RKO (cell line): ENCODE data around the gene FBXW8.

Experiments used
- DNase-seq: peaks from one replicate; pipeline ENCODE4 v3.0.0-alpha.2; 2016; ENCODE audit warnings: low spot score

FBXW8 gene

GRCh38 chr12:117024961-117025480 lies 114.3 kb downstream of the FBXW8 start:
- no peak for DNase-seq

- peak; percentile 79 for DNase-seq
Observed at GRCh38 chr12:117025481-117026151, 114.9 kb downstream of the FBXW8 start.

- no peak for DNase-seq
Observed at GRCh38 chr12:117026343-117026742, 115.6 kb downstream of the FBXW8 start.

GRCh38 chr12:117026921-117027250 lies 116.1 kb downstream of the FBXW8 start:
- DNase-seq: no peak

GRCh38 chr12:117027251-117028086 lies 116.7 kb downstream of the FBXW8 start:
- no peak for DNase-seq

- DNase-seq: no peak
Observed at GRCh38 chr12:117028254-117028653, 117.5 kb downstream of the FBXW8 start.

- DNase-seq: no peak
Observed at GRCh38 chr12:117030187-117030900, 119.6 kb downstream of the FBXW8 start.

GRCh38 chr12:117031843-117032592 lies 121.3 kb downstream of the FBXW8 start:
- no peak for DNase-seq

- DNase-seq: no peak
Observed at GRCh38 chr12:117032593-117033381, 122.0 kb downstream of the FBXW8 start.

- no peak for DNase-seq
Observed at GRCh38 chr12:117033382-117034221, 122.9 kb downstream of the FBXW8 start.

GRCh38 chr12:117034249-117034648 lies 123.5 kb downstream of the FBXW8 start:
- no peak for DNase-seq

- DNase-seq: no peak
Observed at GRCh38 chr12:117034701-117035151, 124.0 kb downstream of the FBXW8 start.

GRCh38 chr12:117035287-117035686 lies 124.5 kb downstream of the FBXW8 start:
- no peak for DNase-seq

- DNase-seq: no peak
Observed at GRCh38 chr12:117036046-117036445, 125.3 kb downstream of the FBXW8 start.

- no peak for DNase-seq
Observed at GRCh38 chr12:117036547-117036946, 125.8 kb downstream of the FBXW8 start.

GRCh38 chr12:117037289-117038022 lies 126.7 kb downstream of the FBXW8 start:
- DNase-seq: no peak

- no peak for DNase-seq
Observed at GRCh38 chr12:117038023-117038680, 127.4 kb downstream of the FBXW8 start.

GRCh38 chr12:117038919-117039318 lies 128.2 kb downstream of the FBXW8 start:
- DNase-seq: no peak

GRCh38 chr12:117039891-117040309 lies 129.2 kb downstream of the FBXW8 start:
- no peak for DNase-seq
